ENCODE measurements around the gene DLGAP4.
"Not testable (repeated sequence)": the region's sequence is repeated elsewhere in the genome, so short reads cannot be mapped to it uniquely, and the experiment has no call there.

Gene DLGAP4

DNA sequence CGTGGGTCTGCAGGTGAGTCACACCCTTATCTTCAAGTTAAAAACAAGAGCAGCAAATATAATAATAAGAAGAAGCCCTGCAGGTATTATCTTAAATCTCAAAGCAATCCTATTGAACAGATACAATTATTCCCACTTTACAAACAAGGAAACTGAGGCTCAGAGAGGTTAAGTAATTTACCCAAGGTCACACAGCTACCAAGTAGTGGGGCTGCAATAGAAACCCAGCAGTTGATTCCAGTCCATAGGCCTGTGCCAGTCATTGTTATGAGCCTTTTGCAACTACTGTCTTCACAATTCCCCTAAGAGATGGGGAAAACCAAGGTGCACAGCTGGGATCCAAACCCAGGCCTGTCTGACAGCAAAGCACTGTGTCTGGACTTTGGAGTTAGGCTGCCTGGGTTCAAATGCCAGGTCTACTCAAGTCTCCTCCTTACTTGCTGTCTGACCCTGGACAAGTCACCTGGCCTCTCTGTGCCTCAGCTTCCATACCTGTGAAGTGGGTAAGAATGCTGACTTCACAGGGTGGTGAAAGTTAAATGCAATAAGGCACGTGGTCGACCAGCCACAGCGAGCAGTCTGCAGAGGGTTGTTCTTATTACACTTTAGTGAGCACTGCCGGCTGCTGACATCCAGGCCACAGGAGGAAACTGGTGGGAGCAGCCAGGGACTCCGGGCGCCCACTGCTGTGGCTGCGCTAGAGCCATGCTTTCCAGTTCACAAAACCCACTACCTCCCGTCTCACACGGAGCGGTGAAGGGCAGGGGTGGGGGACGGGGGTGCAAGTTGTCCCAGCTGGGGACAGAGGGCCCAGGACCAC, 241.3 kb downstream of the DLGAP4 start:
- no peak for DNase-seq (ENCODE audit: low read depth in 2 of 2, low spot score in 1 of 2)

GRCh38 chr20:36548006-36548315, 241.8 kb downstream of the DLGAP4 start:
- DNase-seq (ENCODE audit: low read depth in 2 of 2, low spot score in 1 of 2): no peak

DNA sequence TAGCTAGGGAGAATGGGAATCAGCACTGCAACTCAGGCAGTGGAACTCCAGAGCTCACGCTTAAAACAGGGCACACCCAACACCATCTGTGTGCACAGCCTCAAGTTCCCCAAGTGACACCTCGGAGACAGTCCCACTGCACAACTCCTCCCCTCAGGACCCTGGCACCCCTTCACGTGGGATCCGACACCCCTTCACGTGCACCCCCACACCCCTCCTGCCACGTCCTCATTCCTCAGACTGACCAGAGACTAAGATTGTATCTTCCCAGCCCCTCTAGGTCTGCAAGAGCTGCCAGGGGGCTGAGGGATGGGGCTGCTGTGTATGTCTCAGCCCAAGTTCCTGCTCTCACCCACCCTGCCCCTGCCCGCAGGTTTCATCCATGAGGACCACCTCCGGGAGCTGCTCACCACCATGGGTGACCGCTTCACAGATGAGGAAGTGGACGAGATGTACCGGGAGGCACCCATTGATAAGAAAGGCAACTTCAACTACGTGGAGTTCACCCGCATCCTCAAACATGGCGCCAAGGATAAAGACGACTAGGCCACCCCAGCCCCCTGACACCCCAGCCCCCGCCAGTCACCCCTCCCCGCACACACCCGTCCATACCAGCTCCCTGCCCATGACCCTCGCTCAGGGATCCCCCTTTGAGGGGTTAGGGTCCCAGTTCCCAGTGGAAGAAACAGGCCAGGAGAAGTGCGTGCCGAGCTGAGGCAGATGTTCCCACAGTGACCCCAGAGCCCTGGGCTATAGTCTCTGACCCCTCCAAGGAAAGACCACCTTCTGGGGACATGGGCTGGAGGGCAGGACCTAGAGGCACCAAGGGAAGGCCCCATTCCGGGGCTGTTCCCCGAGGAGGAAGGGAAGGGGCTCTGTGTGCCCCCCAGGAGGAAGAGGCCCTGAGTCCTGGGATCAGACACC, 242.8 kb downstream of the DLGAP4 start:
- no peak for DNase-seq (ENCODE audit: low read depth in 2 of 2, low spot score in 1 of 2)

GRCh38 chr20:36549628-36549941, 243.4 kb downstream of the DLGAP4 start:
- no peak for DNase-seq (ENCODE audit: low read depth in 2 of 2, low spot score in 1 of 2)

DNA sequence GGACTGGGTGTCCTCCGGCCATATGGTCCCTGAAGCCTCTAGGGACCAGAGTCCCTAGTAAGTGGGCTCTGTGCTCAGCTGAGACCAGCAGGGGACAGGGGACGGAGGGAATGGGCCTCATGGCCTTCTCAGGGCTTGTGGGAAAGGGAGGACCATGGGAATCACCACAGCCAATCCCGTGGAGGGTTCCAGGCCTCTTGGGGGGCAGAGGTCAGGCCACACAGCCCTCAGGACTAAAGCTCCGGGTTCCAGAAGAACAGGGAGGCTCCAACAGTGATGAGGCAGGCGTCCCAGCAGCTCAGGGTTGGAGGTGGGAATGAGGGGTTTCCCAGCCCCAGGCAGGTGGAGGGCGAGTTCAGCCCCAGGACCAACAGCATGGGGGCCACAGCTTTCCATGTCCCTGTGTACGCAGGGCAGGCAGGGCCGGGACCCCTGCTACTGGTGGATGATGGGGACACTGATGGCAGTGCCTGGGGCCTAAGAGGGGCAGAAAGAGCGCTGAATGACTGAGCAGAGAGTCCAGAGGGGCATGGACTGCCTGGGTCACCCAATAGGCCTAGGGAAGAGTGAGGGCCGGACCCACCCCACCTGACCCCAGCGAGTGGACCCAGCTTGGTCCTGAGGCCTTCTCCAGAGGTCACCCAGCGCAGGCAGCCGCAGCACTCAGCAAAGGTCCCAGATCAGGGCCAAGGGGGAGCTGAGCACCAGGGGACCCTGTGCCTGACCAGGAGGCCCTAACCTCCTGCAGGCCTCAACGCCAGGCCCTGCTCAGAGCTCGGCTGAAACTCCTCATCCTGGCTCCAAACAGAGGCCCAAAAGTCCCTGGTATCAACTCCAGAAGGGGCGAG, 244.0 kb downstream of the DLGAP4 start:
- no peak for DNase-seq (ENCODE audit: low read depth in 2 of 2, low spot score in 1 of 2)

GRCh38 chr20:36550790-36551299, 244.7 kb downstream of the DLGAP4 start:
- no peak for DNase-seq (ENCODE audit: low read depth in 2 of 2, low spot score in 1 of 2)

DNA sequence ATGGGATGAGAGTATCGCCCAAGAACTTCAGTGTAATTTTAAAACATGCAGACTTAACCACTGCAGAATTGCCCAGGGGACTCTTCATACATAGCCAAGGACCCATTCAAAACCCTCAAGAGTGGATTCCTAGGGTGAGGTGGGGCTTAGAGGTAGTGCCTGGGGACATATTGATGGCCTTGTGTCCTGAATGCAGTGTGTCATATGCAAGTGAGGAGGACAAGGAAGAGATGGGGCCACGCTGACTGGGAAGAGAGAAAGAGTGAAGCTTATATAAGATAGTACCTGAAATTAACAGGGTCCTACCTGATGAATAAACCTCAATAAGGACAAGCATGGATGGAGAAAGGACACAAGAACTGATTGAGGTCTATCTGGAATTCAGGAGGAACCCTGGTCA, 249.1 kb downstream of the DLGAP4 start:
- no peak for DNase-seq (ENCODE audit: low read depth in 2 of 2, low spot score in 1 of 2)

DNA sequence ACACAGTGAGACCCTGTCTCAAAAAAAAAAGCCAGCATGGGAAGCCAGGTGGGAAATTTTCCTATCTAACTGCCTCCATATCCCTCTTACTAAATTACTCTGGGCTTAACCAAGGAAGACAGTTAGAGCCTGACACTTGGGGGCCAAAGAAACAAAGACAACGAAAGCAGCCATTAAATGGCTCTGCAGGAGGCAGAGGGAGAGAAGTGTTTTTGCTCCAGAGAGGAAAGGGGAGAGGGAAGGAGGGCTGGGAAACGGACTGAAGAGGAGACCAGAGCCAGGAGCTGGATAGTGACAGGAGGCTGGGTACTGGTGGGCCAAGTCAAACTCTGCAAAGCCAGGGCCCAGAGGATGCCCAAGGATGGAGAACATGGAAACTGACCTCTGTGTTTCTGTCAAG, 256.6 kb downstream of the DLGAP4 start:
- no peak for DNase-seq (ENCODE audit: low read depth in 2 of 2, low spot score in 1 of 2)

DNA sequence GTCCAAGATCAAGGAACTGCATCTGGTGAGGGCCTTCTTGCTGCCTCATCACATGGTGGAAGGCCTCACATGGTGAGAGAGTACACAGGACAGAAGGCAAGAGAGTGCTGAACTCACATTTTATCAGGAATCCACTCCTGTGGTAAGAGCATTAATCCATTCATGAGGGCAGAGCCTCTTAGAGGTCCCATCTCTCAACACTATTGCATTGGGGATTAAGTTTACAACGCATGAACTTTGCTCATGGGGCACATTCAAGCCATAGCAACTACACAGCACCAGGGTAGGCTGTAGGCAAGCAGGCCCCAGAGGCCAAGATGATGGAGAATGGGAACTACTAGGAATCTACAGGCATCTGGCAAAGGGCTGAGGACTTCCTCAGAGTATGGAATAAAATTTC, 257.2 kb downstream of the DLGAP4 start:
- no peak for DNase-seq (ENCODE audit: low read depth in 2 of 2, low spot score in 1 of 2)

- not testable (repeated sequence) for DNase-seq (ENCODE audit: low read depth in 2 of 2, low spot score in 1 of 2)
Observed at GRCh38 chr20:36564078-36564725, 258.1 kb downstream of the DLGAP4 start.

DNA sequence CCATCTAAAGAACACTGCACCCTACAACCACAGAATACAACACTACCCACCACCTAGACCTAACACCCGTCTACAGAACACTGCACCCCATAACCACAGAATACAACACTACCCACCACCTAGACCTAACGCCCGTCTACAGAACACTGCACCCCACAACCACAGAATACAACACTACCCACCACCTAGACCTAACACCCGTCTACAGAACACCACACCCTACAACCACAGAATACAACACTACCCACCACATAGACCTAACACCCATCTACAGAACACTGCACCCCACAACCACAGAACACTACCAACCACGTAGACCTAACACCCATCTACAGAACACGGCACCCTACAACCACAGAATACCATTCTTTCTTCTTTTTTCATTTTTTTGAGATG, 258.6 kb downstream of the DLGAP4 start:
- not testable (repeated sequence) for DNase-seq (ENCODE audit: low read depth in 2 of 2, low spot score in 1 of 2)

DNA sequence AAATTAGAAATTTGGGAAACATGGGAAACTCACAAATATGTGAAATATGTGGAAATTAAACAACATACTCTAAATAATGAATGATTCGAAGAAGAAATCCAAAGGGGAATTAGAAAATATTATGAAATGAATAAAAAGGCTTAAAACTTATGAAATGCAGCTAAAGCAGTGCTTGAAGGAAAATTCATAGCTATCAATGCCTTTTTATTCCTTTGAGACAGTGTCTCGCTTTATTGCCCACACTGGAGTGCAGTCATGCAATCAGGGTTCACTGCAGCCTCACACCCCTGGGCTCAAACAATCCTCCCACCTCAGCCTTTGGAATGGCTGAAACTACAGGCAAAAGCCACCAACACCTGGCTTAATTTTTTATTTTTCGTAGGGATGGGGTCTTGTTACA, 259.4 kb downstream of the DLGAP4 start:
- DNase-seq (ENCODE audit: low read depth in 2 of 2, low spot score in 1 of 2): no peak

DNA sequence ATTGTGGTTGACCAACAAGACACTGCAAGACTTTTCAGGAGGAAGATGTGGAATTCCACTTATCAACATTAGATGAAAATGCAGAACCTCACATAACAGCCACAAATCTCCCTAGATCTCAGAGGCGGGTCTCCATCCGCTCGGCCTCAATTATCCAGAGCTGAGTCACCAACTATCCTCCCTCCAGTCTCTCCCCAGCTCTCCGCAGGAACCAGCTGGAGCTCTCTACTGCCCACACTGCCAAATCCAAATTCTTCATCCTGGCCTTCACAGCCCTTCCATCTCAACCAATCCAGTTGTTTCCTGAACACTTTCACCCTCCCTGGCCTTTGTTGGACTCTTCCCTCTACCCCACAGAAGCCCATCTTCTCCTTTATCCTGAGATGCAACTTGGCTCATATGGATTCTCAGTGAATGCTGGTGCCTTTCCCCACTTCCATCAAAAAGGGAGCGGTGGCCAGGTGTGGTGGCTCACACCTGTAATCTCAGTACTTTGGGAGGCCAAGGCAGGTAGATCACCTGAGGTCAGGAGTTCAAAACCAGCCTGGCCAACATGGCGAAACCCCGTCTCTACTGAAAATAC, 263.8 kb downstream of the DLGAP4 start:
- DNase-seq (ENCODE audit: low read depth in 2 of 2, low spot score in 1 of 2): no peak

DNA sequence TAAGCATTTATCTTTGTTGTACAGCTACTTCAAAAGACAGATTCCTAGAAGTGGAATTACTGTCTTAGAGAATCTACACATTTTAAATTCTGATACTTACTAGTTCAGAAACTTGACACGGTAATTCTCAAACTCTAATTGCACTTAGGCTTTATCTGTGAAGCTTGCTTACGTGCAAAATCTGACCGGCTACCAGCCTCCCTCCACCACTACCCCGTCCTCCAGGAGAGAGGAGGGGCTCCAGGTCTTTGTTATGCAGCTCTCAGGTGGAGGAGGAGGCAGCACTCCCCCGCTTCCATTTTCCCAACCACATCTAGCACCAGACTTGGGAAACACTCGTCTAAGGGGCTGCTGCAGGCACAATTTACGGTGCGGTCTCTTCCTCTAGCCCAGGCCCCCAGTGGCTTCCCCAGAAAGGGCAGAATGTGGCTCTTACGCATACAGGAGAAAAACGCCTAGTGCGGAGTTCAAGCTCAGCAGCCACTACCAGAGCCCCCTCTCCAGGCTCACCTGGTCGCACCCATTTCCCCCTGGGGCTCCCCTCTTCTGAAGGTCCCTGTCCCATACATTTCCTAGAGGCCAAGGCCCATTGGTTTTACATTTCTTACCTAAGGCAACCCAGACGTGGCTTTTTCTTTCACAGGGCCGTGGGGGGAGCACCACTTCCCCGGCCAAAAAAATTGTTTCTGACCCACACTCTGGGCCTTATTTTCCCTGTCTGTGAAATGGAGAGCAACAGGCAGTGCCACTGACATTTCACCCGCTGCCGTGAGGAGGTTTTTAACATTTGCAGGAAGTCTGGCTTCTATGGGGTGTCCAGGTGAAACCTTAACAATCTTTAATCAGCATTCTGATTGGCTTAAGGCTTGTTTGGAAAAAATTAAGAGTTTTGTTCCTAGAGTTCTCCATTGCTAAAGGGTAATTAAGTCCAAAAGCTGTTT, 265.7 kb downstream of the DLGAP4 start:
- DNase-seq (ENCODE audit: low read depth in 2 of 2, low spot score in 1 of 2): no peak

DNA sequence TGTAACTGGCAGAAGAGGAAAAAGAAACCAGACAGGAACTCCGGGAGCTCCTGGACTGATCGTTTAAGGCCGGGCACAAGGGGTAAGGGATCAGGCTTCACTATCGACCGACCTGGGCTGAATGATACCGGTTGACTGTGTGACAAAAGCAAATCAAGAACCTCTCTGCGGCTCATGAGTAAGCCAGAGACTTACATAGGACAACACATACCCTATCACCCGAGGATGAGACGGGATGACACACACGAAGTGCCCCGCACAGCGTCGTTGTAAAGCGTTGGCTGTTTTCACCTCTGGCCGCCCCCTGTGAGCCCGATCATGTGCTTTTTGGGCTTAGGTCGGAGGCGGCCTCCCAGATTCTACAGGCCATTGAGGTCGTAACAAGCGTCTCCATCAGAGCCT, 266.6 kb downstream of the DLGAP4 start:
- DNase-seq (ENCODE audit: low read depth in 2 of 2, low spot score in 1 of 2): no peak

DNA sequence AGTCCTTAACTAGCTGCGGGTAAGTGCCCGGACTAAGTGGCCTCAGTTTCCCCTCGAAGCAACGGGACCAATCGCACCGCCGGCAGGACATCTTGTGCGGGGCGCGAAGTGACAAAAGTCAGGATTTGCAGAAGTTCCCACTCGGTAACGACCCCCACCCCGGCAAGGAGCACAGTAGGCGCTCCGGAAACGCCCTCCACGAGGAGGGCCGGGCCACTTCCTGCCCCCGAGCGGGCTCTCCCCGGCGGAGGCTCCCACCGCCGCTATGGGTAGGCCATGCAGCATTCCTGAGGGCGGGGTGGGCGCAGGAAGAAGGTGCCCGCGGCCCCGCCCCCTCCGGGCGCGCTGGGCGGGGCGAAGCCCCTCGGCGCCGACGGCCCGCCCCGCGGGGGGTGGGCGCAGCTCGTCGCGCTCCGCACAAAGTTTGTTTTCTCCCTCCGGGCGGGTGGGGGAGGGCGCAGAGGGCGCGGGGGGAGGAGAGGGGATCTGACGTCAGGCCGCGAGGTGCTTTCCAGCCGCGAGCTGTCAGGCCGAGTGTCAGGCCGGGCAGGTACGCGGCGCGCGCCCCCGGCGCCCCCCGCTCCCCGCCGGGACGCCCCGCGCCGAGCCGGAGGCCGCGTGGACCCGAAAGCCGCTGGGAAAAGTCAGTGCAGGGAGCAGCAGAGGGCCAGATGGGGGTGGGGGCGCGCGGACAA, 267.1 kb downstream of the DLGAP4 start, which contains the start of gene TGIF2:
TGIF2 (plus strand) TSS at position 495 of the 695 bp plus-strand sequence. CDS start 5,178 bp downstream, outside the sequence.
- DNase-seq (ENCODE audit: low read depth in 2 of 2, low spot score in 1 of 2): peak; percentile 77 to 84

DNA sequence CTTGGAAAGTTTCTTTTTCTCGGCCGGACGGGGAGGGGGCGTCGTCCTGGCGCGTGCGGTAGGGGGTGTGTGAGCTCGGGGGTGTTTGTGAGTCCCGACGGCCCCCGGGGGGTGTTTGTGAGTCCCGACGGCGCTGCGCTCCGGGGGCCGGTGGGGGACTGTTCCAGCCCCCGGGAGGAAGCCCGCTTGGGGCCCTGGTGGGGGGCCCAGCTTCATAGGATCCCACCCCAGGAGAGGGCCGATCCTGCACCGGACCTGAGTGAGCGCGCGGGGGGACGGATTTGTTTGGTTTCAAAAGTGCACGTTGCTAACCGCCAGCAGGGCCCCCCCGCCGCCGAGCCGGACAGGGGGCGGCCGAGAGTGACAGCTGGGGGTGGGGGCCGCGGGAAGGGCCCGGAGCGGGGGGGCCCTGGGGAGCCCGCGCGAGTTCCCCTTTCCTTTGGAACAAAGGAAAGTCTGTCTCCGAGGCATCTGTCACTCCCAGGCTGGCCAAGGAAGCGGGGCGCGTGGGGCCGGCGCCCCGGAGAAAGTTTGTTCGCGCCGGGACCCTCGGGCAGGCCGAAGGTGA, 267.7 kb downstream of the DLGAP4 start:
- no peak for DNase-seq (ENCODE audit: low read depth in 2 of 2, low spot score in 1 of 2)

DNA sequence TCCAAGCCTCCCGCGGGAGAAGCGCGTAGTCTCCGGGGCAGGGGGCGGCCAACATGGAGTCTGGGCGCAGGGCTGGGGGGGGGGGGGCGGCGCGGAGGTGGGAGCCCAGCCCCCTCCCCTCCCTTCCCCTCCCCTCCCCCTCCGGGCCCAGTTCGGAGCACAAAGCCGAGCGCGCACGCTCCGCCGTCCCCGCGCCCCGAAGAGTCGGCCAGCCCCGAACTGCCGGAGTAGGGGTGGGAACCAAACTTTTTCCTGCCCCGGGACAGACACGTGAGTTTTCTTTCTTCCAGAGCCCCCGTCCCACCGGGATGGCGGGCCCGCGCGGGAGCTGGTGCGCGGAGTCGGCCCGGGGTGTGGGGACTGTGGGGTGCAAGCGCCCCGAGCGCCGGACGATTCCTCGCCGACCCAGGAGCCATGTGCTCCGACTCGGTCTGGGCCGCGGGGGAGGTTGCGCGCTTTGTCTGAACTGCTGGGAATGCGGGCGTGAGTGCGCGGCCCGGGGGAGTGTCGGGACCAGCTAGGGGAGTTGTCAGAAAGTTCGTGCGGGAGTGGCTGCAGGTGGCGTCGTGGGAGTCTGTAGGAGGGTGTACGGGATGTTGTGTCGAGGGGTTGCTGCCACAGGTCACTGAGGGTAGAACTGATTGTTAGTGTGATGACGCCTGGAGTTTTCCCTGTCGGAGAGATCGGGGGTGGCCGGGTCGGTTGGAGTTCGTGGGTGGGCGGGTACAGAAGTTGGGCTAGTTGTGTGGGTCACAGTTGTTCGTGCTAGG, 268.4 kb downstream of the DLGAP4 start:
- no peak for DNase-seq (ENCODE audit: low read depth in 2 of 2, low spot score in 1 of 2)

All from stimulated activated CD8-positive, alpha-beta memory T cell treated with anti-CD3 and anti-CD28 coated beads, Interleukin-4, amount 100 ng/mL, for 1 hour (primary cell).